ENCODE results near the gene KCNJ4.

KCNJ4 gene

DNA sequence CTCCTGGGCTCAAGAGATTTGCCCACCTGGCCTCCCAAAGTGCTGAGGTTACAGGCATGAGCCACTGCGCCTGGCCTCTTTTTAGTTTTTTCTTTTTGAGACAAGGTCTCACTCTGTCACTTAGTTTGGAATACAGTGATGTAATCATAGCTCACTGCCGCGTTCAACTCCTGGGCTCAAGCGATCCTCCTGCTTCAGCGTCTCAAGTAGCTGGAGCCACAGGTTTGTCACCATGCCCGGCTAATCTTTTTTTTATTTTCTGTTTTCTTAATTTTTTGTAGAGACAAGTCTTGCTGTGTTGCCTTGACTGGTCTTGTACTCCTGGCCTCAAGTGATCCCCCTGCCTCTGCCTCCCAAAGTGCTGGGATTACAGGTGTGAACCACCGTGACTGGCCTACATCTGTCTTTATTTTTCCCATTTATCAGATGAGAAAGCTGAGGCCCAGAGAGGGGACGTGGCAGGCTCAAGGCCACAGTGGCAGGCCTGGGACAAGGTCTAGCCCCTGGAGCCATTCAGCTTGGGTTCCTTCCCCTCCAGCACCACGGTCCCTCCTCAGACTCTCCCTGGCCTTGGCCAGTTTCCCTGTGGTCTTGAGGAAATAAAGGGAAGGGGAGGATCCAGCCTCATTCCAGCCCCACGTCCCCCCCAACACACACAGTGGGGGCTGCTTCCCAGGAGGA lies 10.1 kb upstream of the KCNJ4 start:
- Mint-ChIP-seq H3K36me3 (ENCODE audit: low read depth) (no peaks in the 10 kb centered on the region), H3K4me1 (ENCODE audit: low read depth) (peaks cover 15% of the 10 kb centered on the region), H3K27ac (no peak overlapping the region), H3K27me3 (peaks cover 54% of the 10 kb centered on the region), H3K4me3 (no peak overlapping the region), H3K9me3 (no peaks in the 10 kb centered on the region)

DNA sequence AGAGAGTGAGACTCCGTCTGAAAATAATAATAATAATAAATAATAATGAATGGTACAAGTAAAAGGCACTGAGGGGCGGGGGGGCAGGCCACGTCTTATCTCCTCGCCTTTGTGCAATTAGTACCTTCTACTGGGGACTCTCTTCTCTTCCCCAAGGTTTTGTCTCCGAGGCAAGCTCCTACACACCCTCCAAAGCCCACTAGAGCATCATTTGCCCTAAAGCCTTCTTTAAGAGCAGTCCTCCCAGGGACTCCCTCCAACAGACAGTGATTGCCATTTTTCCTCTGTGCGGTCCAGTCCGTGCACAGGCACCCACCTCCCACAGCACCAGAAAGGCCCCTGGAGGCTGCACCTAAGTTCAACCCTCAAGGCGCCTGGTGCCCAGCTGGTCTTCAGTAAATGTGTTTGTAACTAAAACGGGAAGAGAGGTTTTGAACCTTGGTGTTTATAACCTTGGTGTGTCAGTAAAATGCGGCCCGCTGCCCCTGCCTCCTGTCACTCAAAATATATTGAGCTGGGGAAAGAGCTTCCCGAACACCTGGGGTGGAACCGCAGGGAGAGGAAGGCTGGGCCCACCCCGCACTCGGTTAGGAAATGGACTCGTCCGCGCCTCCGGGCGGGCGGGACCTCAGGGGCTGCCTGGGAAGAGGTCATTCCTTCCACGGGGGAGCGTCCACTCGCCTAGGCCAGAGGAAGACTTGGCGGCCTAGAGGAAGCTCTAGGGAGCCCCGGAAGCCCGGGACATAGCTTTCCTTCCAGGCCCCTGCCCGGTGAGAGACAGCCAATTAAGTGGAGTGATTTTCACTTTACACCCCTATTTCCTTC lies 8.2 kb upstream of the KCNJ4 start:
- Mint-ChIP-seq H3K4me3 (no peak overlapping the region), H3K27ac (no peak overlapping the region)

DNA sequence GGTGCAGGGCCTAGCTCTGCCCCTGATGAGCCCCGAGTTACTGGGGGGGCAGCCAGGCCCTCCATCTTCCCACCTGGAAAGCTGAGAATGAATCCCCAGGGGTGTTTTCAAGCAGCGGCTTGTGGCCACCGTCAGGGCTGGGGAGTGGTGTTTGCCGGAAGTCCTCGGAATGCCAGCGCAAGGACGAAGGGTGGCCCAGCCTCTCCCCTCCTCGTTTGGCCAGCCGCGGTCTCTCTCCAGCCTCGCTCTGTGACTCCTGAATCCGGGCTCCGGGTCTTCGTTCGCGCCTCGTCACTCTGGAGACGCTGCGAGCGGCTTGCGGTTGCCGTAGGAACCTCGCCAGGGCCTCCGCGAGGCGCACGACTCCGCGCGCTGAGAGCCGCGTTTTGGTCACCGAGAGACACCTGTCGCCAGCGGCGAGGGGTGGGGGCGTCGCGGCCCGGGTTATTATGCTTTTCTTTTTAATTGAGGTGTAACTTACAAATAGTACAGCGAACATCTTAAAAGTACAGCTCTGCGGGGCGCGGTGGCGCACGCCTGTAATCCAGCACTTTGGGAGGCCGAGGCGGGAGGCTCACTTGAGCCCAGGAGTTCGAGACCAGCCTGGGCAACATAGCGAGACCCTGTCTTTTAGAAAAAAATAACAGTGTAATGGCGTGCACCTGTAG lies 6.5 kb upstream of the KCNJ4 start:
- Mint-ChIP-seq H3K4me3 (no peak overlapping the region), H3K36me3 (ENCODE audit: low read depth) (no peaks in the 10 kb centered on the region), H3K9me3 (no peaks in the 10 kb centered on the region), H3K27ac (no peak overlapping the region), H3K27me3 (peaks cover 74% of the 10 kb centered on the region), H3K4me1 (ENCODE audit: low read depth) (peaks cover 9% of the 10 kb centered on the region)

More for the DNA sequence above, 8.2 kb upstream of the KCNJ4 start:
- Mint-ChIP-seq H3K36me3 (ENCODE audit: low read depth) (no peaks in the 10 kb centered on the region), H3K4me1 (ENCODE audit: low read depth) (peaks cover 15% of the 10 kb centered on the region), H3K27me3 (peaks cover 67% of the 10 kb centered on the region), H3K9me3 (no peaks in the 10 kb centered on the region)

- H3K4me3 Mint-ChIP-seq: no peak overlapping the region
- no peaks in the 10 kb centered on the region for H3K36me3 Mint-ChIP-seq (ENCODE audit: low read depth)
- peaks cover 74% of the 10 kb centered on the region for H3K27me3 Mint-ChIP-seq
- peaks cover 13% of the 10 kb centered on the region for H3K4me1 Mint-ChIP-seq (ENCODE audit: low read depth)
- H3K9me3 Mint-ChIP-seq: no peaks in the 10 kb centered on the region
- H3K27ac Mint-ChIP-seq: no peak overlapping the region
These were observed 6.0 kb upstream of the KCNJ4 start for GRCh38 chr22:38461057-38461413.

DNA sequence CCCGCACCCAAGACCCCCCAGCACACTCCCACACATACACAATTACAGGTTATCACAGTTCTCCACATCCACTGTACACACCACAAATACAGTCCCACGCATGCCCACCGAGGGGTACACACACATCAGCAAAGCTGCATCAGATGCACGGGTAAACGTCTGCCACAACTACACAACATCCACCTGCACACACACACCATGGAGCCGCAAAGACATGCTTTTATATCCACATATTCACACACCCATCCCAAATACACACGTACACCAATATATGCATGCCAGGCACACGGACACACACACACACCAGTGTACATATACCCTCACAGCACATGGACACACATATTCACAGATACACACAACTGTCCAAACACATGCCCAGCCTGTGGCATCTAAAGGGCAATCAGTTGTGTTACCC lies 5.4 kb upstream of the KCNJ4 start:
- H3K4me3 Mint-ChIP-seq: no peak overlapping the region
- H3K36me3 Mint-ChIP-seq (ENCODE audit: low read depth): no peaks in the 10 kb centered on the region
- H3K27ac Mint-ChIP-seq: no peak overlapping the region

GRCh38 chr22:38456841-38457699 lies 2.1 kb upstream of the KCNJ4 start:
- H3K9me3 Mint-ChIP-seq: no peaks in the 10 kb centered on the region
- no peaks in the 10 kb centered on the region for H3K36me3 Mint-ChIP-seq (ENCODE audit: low read depth)
- H3K27ac Mint-ChIP-seq: no peak overlapping the region
- H3K4me3 Mint-ChIP-seq: peak overlapping the region; percentile 68
- peaks cover 16% of the 10 kb centered on the region for H3K4me1 Mint-ChIP-seq (ENCODE audit: low read depth)
- H3K27me3 Mint-ChIP-seq: peaks cover 70% of the 10 kb centered on the region

More for the DNA sequence above, 5.4 kb upstream of the KCNJ4 start:
- Mint-ChIP-seq H3K9me3 (no peaks in the 10 kb centered on the region), H3K4me1 (ENCODE audit: low read depth) (peaks cover 13% of the 10 kb centered on the region), H3K27me3 (peaks cover 68% of the 10 kb centered on the region)

DNA sequence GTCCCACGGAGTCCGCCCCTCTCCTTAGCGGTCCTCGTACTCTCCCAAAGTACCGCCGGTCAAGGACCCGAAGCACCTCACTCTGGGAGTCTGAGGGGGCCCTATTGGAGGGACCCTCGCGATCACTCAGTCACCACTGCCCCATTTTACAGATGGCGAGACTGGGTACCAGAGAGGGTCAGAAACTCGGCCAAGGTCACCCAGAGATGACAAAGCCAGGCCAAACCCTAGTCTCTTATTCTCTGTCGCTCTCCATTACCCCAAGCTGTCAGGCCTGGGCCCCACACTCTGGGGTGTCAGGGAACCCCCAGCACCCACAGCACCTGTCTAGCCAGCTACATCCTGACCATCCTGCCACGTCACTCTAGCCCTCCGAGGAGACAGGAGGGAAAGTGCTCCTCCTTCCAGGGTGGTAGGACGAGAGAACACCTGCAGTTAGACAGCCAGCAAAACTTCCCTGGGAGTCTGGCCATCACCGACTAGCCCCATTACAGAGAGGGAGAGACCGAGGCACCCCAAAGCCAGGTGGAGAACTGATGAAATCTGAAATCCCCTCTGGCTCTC lies 1.4 kb upstream of the KCNJ4 start:
- Mint-ChIP-seq H3K4me1 (ENCODE audit: low read depth) (peaks cover 10% of the 10 kb centered on the region), H3K27ac (no peak overlapping the region), H3K36me3 (ENCODE audit: low read depth) (no peaks in the 10 kb centered on the region), H3K4me3 (peak overlapping the region; percentile 68), H3K27me3 (peaks cover 63% of the 10 kb centered on the region), H3K9me3 (no peaks in the 10 kb centered on the region)

DNA sequence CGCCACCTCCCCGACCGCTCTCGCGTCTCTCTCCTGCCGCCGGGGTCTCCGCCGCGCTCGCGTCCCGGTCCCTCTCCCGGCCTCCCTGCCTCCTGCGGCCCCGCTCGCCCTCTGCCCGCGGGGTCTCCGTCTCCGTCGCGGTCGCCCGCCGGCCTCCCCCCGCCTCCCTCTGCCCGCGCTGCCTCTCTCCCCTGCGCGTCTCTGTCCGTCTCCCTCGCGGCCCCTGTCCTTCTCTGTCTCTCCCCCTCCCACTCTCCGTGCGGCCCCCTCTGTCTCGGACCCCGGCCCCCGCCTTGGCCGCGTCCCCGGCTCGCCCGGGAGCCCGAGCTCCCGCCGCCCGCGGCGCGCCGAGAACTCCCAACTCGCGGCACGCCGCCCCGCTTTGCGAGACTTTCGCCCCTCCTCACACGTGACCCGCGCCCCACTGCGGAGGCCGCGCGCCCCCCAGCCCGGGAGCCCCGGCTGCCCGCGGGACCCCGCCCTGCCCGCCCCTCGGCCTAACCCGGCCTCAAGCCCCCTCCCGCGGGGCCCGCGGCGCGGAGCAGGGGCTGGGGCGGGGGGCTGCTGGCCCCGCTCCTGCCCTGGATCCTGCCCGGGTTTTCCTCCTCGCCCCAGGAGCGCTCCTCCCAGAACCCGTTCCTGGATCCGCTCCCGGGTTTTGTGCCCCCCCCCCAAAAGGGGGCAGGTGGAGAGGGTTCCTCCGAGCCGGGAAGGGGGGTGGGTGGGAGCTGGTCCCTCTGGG lies 702 bp upstream of the KCNJ4 start:
- Mint-ChIP-seq H3K27ac (no peak overlapping the region), H3K4me3 (no peak overlapping the region), H3K27me3 (peaks cover 68% of the 10 kb centered on the region), H3K9me3 (no peaks in the 10 kb centered on the region), H3K4me1 (ENCODE audit: low read depth) (peaks cover 10% of the 10 kb centered on the region), H3K36me3 (ENCODE audit: low read depth) (no peaks in the 10 kb centered on the region)

DNA sequence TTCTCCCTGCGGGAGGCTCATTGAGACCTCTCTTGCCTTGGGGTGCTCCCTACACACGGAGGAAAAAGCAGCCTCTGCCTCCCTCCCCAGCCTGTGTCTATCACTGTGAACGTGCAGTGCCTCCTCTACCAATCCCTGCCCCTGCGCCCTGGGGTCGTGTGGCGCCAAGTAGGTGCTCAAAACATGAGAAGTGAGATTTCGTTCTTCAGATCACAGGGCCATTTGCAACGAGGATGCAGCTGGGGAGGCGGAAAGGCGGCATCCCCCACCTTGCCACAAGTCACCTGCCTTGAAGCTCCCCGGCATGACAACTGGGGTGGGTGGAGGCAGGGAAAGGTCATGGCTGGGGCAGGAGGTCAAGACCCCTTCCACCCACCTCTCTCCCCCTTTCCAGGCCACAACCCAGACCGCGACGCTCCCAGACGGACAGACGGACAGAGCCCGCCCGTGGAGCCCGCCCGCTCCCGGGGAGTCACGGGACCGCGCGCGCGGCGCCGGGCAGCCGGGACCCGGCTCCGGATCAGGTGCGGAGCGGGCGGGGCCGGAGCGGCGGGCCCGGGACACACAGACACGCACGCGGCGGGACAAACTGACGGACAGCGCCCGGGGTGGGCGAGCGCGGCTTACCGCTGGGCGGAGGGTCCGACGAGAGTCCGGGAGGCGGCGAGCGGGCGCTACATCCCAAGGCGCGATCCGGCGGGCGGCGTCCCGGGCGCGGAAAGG lies 485 bp downstream of the KCNJ4 start:
- H3K9me3 Mint-ChIP-seq: no peaks in the 10 kb centered on the region
- peaks cover 10% of the 10 kb centered on the region for H3K4me1 Mint-ChIP-seq (ENCODE audit: low read depth)
- H3K27me3 Mint-ChIP-seq: peaks cover 68% of the 10 kb centered on the region
- no peak overlapping the region for H3K27ac Mint-ChIP-seq
- H3K4me3 Mint-ChIP-seq: peak overlapping the region; percentile 73
- H3K36me3 Mint-ChIP-seq (ENCODE audit: low read depth): no peaks in the 10 kb centered on the region

DNA sequence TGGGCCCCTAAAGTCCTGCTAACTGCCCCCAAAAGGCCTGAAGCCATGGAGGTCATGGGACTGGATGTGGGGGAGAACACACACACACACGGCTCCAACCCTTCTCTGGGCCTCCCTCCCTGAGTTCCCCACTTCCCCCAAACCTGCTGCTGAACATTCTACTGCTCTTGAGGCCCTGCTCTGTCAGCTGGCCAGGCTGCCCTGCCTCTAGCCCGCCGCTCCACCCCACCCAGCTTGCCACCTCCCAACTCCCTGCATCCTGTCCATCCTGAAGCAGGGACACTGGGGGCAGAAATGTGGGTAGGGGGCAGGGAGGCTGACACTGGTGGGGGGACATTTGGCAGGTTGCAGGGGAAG lies 1.0 kb downstream of the KCNJ4 start:
- Mint-ChIP-seq H3K27ac (no peak overlapping the region), H3K27me3 (peaks cover 63% of the 10 kb centered on the region), H3K9me3 (no peaks in the 10 kb centered on the region), H3K4me3 (no peak overlapping the region), H3K4me1 (ENCODE audit: low read depth) (peaks cover 10% of the 10 kb centered on the region), H3K36me3 (ENCODE audit: low read depth) (no peaks in the 10 kb centered on the region)

DNA sequence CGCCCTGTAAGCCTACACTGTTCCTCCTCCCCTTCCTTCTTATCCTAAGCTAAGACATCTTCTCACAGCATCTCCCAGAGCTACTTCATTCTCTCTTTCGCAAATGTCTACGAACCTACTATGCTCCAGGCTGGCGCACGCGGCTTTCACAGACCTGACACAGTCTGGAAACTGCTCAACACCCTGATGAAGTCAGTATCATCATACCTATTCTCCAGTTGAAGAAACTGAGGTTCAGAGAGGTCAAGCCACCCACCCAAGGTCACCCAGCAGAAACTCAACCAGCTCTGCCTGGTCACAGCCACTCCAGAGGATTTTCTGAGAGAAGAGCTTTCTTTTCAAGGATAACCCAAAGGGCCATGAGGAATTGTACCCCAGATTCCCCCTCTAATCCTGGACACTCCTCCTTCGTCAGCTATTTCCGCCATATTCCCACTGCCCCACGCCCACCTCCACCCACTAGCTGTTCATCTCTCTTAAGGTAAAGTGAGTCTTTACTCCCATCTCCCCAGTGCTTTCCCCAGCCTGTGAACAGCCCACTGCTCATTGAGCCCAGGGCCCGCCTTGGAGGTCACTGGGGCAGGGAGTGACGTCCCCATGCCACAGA lies 1.8 kb downstream of the KCNJ4 start:
- H3K36me3 Mint-ChIP-seq (ENCODE audit: low read depth): no peaks in the 10 kb centered on the region
- H3K4me3 Mint-ChIP-seq: no peak overlapping the region
- no peaks in the 10 kb centered on the region for H3K9me3 Mint-ChIP-seq
- H3K27ac Mint-ChIP-seq: no peak overlapping the region
- H3K4me1 Mint-ChIP-seq (ENCODE audit: low read depth): peaks cover 10% of the 10 kb centered on the region
- peaks cover 55% of the 10 kb centered on the region for H3K27me3 Mint-ChIP-seq

DNA sequence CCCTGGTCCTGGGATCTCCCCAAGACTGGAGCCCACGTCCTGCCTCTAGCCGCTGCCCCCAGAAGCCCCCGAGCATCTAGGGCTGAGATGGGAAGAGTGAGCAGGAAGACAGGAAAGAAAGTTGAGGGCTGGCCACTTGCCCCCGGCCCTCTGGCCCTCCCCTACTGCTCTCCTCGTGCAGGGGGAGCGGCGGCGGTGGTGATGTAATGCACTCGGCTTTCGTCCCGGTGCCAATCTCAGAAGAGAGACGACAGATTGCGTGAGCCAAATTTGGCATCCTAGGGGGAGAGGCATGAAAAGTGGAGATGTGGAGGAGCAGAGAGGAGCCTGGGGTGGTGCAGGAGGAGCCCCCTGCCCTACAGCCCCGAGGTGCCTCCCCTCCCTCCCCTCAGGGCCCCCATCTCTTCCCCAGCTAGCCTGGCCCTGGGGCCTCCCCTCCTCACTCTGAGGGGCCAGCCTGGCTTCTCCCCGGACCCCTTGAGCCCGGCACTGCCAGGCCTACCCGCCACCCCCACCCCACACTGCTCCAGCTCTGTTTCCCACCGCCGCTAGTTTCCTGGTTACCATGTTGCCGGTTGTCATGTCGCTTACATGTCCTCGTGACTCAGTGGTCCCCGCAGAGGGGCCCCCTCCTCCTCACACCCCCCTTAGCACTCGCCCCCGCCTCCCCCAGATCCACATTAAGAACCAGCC lies 2.5 kb downstream of the KCNJ4 start:
- Mint-ChIP-seq H3K27me3 (peaks cover 49% of the 10 kb centered on the region), H3K4me1 (ENCODE audit: low read depth) (peaks cover 10% of the 10 kb centered on the region), H3K9me3 (no peaks in the 10 kb centered on the region), H3K36me3 (ENCODE audit: low read depth) (no peaks in the 10 kb centered on the region), H3K4me3 (no peak overlapping the region), H3K27ac (no peak overlapping the region)

DNA sequence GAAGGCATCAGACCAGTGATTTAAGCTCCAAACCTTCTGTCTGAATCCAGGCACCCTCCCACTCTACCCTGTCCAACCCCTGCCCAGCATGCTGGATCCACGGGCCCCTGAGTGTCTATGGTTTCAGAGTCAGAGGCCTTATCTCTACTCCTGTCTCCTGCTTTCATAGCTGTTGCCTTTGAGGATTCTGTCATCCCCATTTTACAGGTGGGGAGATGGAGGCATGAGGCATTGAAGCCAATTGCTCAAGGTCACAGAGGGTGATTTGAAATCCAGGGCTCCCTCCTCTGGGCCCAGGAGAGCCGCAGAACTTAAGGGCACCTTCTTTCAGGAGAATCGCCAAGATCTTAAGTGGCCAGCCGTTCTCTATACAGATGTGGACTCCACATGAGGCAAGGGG lies 3.1 kb downstream of the KCNJ4 start:
- no peaks in the 10 kb centered on the region for H3K36me3 Mint-ChIP-seq (ENCODE audit: low read depth)
- H3K4me1 Mint-ChIP-seq (ENCODE audit: low read depth): peaks cover 10% of the 10 kb centered on the region
- H3K9me3 Mint-ChIP-seq: no peaks in the 10 kb centered on the region
- H3K4me3 Mint-ChIP-seq: no peak overlapping the region
- peaks cover 42% of the 10 kb centered on the region for H3K27me3 Mint-ChIP-seq
- no peak overlapping the region for H3K27ac Mint-ChIP-seq

All from stimulated activated naive CD8-positive, alpha-beta T cell treated with anti-CD3 and anti-CD28 coated beads, Interleukin-15, Interleukin-2, amounts not matched to agents 100 ng/mL and 50 ng/mL, for 24 hours (primary cell).